ENCODE measurements around the gene CMSS1.

Gene CMSS1

GRCh38 chr3:99879275-99879674 is 61.6 kb downstream of the CMSS1 start:
- DNase-seq (ENCODE audit: low read depth, low spot score): no peak
- TF ChIP-seq SUZ12 (IDR thresholded peaks at IDR 0.05; ENCODE audit: extremely low read depth, insufficient read depth, insufficient read length): no peak
- TF ChIP-seq ZNF274 (IDR thresholded peaks at IDR 0.05; ENCODE audit: low read depth, low read length): no peak
- TF ChIP-seq YY1 (IDR thresholded peaks at IDR 0.05; ENCODE audit: insufficient read depth, insufficient read length): no peak
- H3K9ac ChIP-seq (ENCODE audit: insufficient read length, low read depth): no peak overlapping the region
- no peak overlapping the region for H3K4me3 ChIP-seq (ENCODE audit: insufficient read length, low read depth)
- H3K27me3 ChIP-seq (ENCODE audit: insufficient read depth, insufficient read length): peaks cover 13% of the 10 kb centered on the region
- peaks cover 4% of the 10 kb centered on the region for H3K36me3 ChIP-seq (ENCODE audit: insufficient read depth, insufficient read length, low read length)
- no peaks in the 10 kb centered on the region for H3K9me3 ChIP-seq (ENCODE audit: insufficient read depth, low read length)
- no peaks in the 10 kb centered on the region for H3K4me1 ChIP-seq (ENCODE audit: insufficient read depth, insufficient read length)

- Histone ChIP-seq H3K9ac (ENCODE audit: insufficient read length, low read depth) (no peak overlapping the region), H3K27me3 (ENCODE audit: insufficient read depth, insufficient read length) (peaks cover 8% of the 10 kb centered on the region), H3K4me1 (ENCODE audit: insufficient read depth, insufficient read length) (no peaks in the 10 kb centered on the region), H3K4me3 (ENCODE audit: insufficient read length, low read depth) (no peak overlapping the region), H3K9me3 (ENCODE audit: insufficient read depth, low read length) (no peaks in the 10 kb centered on the region), H3K36me3 (ENCODE audit: insufficient read depth, insufficient read length, low read length) (peaks cover 4% of the 10 kb centered on the region)
- TF ChIP-seq YY1 (IDR thresholded peaks at IDR 0.05; ENCODE audit: insufficient read depth, insufficient read length) (no peak), ZNF274 (IDR thresholded peaks at IDR 0.05; ENCODE audit: low read depth, low read length) (no peak), SUZ12 (IDR thresholded peaks at IDR 0.05; ENCODE audit: extremely low read depth, insufficient read depth, insufficient read length) (no peak)
- no peak for DNase-seq (ENCODE audit: low read depth, low spot score)
Measured at GRCh38 chr3:99881121-99881524, 63.5 kb downstream of the CMSS1 start.

- H3K4me1 ChIP-seq (ENCODE audit: insufficient read depth, insufficient read length): no peaks in the 10 kb centered on the region
- no peak for DNase-seq (ENCODE audit: low read depth, low spot score)
- TF ChIP-seq YY1 (IDR thresholded peaks at IDR 0.05; ENCODE audit: insufficient read depth, insufficient read length): no peak
- no peak for TF ChIP-seq ZNF274 (IDR thresholded peaks at IDR 0.05; ENCODE audit: low read depth, low read length)
- TF ChIP-seq SUZ12 (IDR thresholded peaks at IDR 0.05; ENCODE audit: extremely low read depth, insufficient read depth, insufficient read length): no peak
- no peak overlapping the region for H3K4me3 ChIP-seq (ENCODE audit: insufficient read length, low read depth)
- no peaks in the 10 kb centered on the region for H3K27me3 ChIP-seq (ENCODE audit: insufficient read depth, insufficient read length)
- H3K36me3 ChIP-seq (ENCODE audit: insufficient read depth, insufficient read length, low read length): peaks cover 4% of the 10 kb centered on the region
- H3K9ac ChIP-seq (ENCODE audit: insufficient read length, low read depth): no peak overlapping the region
- no peaks in the 10 kb centered on the region for H3K9me3 ChIP-seq (ENCODE audit: insufficient read depth, low read length)
Measured at GRCh38 chr3:99882436-99883137, 64.9 kb downstream of the CMSS1 start.

- H3K4me3 ChIP-seq (ENCODE audit: insufficient read length, low read depth): no peak overlapping the region
- DNase-seq (ENCODE audit: low read depth, low spot score): no peak
- H3K4me1 ChIP-seq (ENCODE audit: insufficient read depth, insufficient read length): no peaks in the 10 kb centered on the region
- no peaks in the 10 kb centered on the region for H3K27me3 ChIP-seq (ENCODE audit: insufficient read depth, insufficient read length)
- TF ChIP-seq YY1 (IDR thresholded peaks at IDR 0.05; ENCODE audit: insufficient read depth, insufficient read length) (no peak), ZNF274 (IDR thresholded peaks at IDR 0.05; ENCODE audit: low read depth, low read length) (no peak), SUZ12 (IDR thresholded peaks at IDR 0.05; ENCODE audit: extremely low read depth, insufficient read depth, insufficient read length) (no peak)
- H3K9me3 ChIP-seq (ENCODE audit: insufficient read depth, low read length): no peaks in the 10 kb centered on the region
- peaks cover 4% of the 10 kb centered on the region for H3K36me3 ChIP-seq (ENCODE audit: insufficient read depth, insufficient read length, low read length)
- no peak overlapping the region for H3K9ac ChIP-seq (ENCODE audit: insufficient read length, low read depth)
Measured at GRCh38 chr3:99883138-99883461, 65.4 kb downstream of the CMSS1 start.

GRCh38 chr3:99883693-99884092 is 66.0 kb downstream of the CMSS1 start:
- H3K4me1 ChIP-seq (ENCODE audit: insufficient read depth, insufficient read length): no peaks in the 10 kb centered on the region
- TF ChIP-seq SUZ12 (IDR thresholded peaks at IDR 0.05; ENCODE audit: extremely low read depth, insufficient read depth, insufficient read length): no peak
- no peak for TF ChIP-seq ZNF274 (IDR thresholded peaks at IDR 0.05; ENCODE audit: low read depth, low read length)
- TF ChIP-seq YY1 (IDR thresholded peaks at IDR 0.05; ENCODE audit: insufficient read depth, insufficient read length): no peak
- no peak overlapping the region for H3K9ac ChIP-seq (ENCODE audit: insufficient read length, low read depth)
- peaks cover 4% of the 10 kb centered on the region for H3K36me3 ChIP-seq (ENCODE audit: insufficient read depth, insufficient read length, low read length)
- no peak overlapping the region for H3K4me3 ChIP-seq (ENCODE audit: insufficient read length, low read depth)
- no peaks in the 10 kb centered on the region for H3K9me3 ChIP-seq (ENCODE audit: insufficient read depth, low read length)
- H3K27me3 ChIP-seq (ENCODE audit: insufficient read depth, insufficient read length): no peaks in the 10 kb centered on the region
- DNase-seq (ENCODE audit: low read depth, low spot score): no peak

GRCh38 chr3:99884484-99884883 is 66.8 kb downstream of the CMSS1 start:
- H3K9me3 ChIP-seq (ENCODE audit: insufficient read depth, low read length): no peaks in the 10 kb centered on the region
- no peak for TF ChIP-seq ZNF274 (IDR thresholded peaks at IDR 0.05; ENCODE audit: low read depth, low read length)
- no peak for TF ChIP-seq SUZ12 (IDR thresholded peaks at IDR 0.05; ENCODE audit: extremely low read depth, insufficient read depth, insufficient read length)
- no peak for TF ChIP-seq YY1 (IDR thresholded peaks at IDR 0.05; ENCODE audit: insufficient read depth, insufficient read length)
- no peak for DNase-seq (ENCODE audit: low read depth, low spot score)
- H3K27me3 ChIP-seq (ENCODE audit: insufficient read depth, insufficient read length): no peaks in the 10 kb centered on the region
- no peak overlapping the region for H3K4me3 ChIP-seq (ENCODE audit: insufficient read length, low read depth)
- no peaks in the 10 kb centered on the region for H3K4me1 ChIP-seq (ENCODE audit: insufficient read depth, insufficient read length)
- no peak overlapping the region for H3K9ac ChIP-seq (ENCODE audit: insufficient read length, low read depth)
- H3K36me3 ChIP-seq (ENCODE audit: insufficient read depth, insufficient read length, low read length): peaks cover 4% of the 10 kb centered on the region

GRCh38 chr3:99885085-99885484 is 67.4 kb downstream of the CMSS1 start:
- DNase-seq (ENCODE audit: low read depth, low spot score): no peak
- no peaks in the 10 kb centered on the region for H3K4me1 ChIP-seq (ENCODE audit: insufficient read depth, insufficient read length)
- no peaks in the 10 kb centered on the region for H3K36me3 ChIP-seq (ENCODE audit: insufficient read depth, insufficient read length, low read length)
- H3K9ac ChIP-seq (ENCODE audit: insufficient read length, low read depth): no peak overlapping the region
- H3K27me3 ChIP-seq (ENCODE audit: insufficient read depth, insufficient read length): no peaks in the 10 kb centered on the region
- TF ChIP-seq SUZ12 (IDR thresholded peaks at IDR 0.05; ENCODE audit: extremely low read depth, insufficient read depth, insufficient read length) (no peak), YY1 (IDR thresholded peaks at IDR 0.05; ENCODE audit: insufficient read depth, insufficient read length) (no peak), ZNF274 (IDR thresholded peaks at IDR 0.05; ENCODE audit: low read depth, low read length) (no peak)
- H3K4me3 ChIP-seq (ENCODE audit: insufficient read length, low read depth): no peak overlapping the region
- no peaks in the 10 kb centered on the region for H3K9me3 ChIP-seq (ENCODE audit: insufficient read depth, low read length)
